ENCODE data around the gene FAM110D.

FAM110D gene

DNA sequence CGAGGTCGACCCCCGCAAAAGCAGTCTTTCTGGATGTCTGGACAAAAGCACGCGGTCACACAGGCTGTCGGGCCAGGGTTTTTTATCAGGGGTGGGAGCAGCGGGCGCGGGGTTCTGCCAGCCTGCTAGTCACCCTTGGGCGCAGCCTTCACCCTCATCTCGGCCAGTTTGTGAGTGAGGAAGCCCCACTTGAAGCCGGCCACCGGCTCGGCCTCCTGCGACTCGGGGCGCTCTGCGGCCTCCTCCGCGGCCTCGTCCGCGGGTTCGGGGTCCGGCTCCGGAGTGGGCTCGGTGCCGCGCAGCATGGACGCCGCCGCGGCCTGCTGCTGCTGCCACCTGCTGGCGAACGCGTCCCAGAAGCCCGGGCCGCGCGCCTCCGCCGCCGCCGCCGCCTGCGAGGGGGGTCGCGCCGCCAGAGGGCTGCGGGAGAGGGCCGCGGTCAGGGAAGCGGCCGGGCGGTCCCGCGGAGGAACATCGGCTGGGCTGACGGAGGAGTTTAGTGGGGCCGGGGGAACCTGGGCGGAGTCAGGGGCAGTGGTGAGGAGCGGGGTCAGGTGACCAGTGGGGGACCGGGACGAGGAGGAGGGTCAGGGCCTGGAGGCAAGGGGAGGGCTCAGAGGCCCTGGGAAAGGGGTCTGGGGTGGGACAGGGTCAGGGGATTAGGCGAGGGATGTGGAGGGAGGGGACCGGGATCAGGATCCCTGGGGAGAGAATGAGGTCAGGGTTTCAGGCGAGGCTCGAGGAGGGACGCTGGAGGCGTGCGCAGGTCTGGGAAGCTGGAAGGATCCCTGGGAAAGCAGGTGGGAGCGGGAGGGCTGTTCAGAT, 5.4 kb downstream of the FAM110D start:
- no peak for DNase-seq

DNA sequence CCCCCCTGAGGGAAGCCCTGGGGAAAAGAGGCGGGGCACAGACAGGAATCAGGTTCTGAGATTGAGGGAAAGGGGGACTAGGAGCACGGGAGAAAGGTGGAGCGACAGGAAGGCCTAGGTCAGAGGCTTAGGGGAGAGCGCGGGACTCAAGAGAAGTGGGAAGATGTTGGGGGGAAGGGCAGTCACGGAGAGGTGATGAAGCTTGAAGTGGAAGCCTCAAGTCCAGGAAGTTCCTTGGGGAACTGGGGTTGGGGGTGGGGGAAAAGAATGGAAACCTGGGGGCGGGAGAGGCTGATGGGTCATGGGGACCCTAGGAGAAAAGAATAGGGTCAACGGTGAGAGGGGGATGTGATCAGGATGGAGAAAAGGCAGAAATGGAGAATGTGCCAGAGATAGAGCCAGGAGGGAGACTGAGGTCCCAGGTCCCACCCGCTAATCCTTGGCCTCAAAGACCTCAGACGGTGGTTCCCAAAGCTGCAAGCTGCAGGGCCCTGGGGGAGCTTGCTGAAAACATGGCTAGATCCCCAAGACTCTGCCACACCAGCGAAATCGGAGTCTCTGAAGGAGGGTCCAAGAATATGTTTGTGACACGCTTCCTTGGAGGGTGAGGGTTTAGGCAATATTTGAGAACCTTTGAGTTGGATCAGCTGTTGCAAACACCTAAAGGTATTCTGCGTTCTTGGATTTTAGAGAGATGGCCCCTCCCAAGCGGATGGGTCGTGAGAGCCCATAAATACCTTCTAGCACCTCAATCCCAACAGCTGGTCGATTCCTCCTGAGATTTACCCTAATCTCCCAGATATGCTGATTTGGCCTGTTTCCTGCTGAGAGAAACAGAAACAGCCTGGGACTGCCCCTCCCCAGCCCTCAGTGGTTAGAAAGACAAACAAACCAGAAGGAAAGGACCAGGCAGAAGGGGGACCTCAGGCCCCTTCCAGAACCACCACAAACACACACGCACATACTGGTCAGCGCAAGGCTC, 6.3 kb downstream of the FAM110D start:
- no peak for DNase-seq

DNA sequence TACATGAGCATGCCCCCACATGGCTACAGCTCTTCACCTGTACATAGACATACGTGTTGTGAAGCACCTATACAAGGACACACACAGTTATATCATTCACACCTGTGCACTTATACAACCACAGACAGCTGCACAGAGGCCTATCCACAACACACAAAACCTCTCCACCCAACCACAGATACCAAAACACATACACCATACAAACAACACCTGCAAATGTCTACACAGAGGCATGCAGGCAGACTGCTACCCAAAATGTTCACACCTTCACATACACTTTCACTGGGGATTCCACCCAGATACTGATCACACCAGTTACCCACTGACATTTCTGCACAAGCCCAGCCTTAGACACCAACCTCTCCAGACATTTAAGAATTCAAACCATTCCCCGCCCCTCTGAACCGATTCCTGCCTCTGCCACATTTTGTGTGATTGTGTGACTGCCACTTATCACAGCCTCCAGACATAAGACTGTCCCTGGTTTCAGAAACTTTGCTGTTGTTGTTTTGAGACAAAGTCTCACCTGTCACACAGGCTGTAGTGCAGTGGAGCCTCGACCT, 7.9 kb downstream of the FAM110D start:
- no peak for DNase-seq

GRCh38 chr1:26168410-26169197, 9.7 kb downstream of the FAM110D start, which contains the start of gene C1orf232:
Gene C1orf232 (minus strand): TSS chr1:26168963. CDS start chr1:26168499, 464 bp downstream.
- no peak for DNase-seq

GRCh38 chr1:26169198-26169554, 10.3 kb downstream of the FAM110D start:
- no peak for DNase-seq

GRCh38 chr1:26169669-26170471, 11.0 kb downstream of the FAM110D start, which contains the start of gene ZNF593:
Gene ZNF593 (plus strand): TSS chr1:26169908. CDS start chr1:26169984, 76 bp downstream.
- DNase-seq: peak; percentile 68

DNA sequence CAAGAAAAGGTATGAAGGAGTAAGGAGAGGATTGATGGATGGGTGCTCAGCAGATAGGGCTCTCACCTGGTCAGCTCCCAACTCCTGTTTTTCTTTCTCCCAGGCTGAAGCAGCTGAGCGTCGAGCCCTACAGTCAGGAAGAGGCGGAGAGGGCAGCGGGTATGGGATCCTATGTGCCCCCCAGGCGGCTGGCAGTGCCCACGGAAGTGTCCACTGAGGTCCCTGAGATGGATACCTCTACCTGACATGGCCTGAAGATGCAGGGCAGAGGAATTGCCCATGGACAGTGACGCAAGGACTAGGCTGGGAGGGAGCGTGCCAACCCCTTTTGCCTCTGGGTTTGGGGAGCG, 11.6 kb downstream of the FAM110D start:
- no peak for DNase-seq

DNA sequence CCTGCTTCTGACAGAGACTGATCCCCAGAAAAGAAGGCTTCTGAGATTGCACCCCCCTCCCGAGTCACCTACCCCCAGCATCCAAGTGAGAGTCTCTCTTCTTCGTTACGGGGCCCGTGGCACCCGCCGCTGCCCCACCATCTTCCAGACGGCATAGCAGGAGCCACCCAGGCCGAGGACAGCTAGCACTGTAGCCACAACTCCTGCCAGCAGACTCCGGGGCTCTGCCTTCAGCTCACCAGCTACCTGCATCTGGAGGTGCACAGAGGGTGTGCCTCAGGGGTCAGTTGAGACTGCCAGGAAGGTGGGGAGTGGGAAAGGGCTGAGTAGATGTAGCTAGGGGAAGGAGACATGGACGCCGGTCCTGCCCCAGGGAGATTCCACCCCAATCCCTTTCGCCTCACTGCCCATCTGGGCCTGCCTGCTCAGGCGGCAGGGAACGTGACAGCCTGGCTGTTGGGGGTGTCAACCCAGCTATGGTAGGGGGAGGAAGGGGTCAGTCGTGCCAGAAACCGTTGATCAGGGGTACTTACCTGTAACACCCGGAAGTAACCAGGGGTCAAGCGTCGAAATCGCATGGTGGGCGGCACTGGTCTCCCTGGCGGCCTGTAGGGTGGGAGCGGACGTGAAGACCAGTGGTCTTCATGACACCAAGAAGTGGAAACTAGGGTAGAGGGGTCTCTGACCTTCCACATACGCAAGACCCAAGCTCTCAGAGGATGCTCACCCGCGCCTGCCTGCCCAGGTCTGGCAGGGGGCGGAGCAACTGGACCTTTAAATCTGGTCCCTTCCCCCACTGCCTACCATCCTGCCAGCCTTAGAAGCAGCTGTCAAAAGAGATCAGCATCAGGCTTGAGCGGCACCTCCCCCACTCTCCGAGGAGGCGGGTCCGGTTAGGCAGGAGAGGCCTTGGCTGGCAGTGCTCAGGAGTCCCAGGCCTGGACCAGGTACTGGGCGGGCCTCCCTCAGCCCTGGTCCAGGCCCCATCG, 12.5 kb downstream of the FAM110D start, which contains the start of gene ZNF593OS:
Gene ZNF593OS, minus strand, starts transcription at position 749 of the 989 bp plus-strand sequence. Its CDS starts 171 bp downstream, at position 578.
- DNase-seq: no peak

GRCh38 chr1:26175346-26175745, 16.5 kb downstream of the FAM110D start:
- no peak for DNase-seq

GRCh38 chr1:26177182-26177684, 18.4 kb downstream of the FAM110D start, which contains the start of gene CNKSR1:
Gene CNKSR1 (plus strand): TSS chr1:26177491. CDS start chr1:26177548, 57 bp downstream.
- peak; percentile 60 for DNase-seq

- no peak for DNase-seq
Observed at GRCh38 chr1:26180010-26180506, 21.2 kb downstream of the FAM110D start.

DNA sequence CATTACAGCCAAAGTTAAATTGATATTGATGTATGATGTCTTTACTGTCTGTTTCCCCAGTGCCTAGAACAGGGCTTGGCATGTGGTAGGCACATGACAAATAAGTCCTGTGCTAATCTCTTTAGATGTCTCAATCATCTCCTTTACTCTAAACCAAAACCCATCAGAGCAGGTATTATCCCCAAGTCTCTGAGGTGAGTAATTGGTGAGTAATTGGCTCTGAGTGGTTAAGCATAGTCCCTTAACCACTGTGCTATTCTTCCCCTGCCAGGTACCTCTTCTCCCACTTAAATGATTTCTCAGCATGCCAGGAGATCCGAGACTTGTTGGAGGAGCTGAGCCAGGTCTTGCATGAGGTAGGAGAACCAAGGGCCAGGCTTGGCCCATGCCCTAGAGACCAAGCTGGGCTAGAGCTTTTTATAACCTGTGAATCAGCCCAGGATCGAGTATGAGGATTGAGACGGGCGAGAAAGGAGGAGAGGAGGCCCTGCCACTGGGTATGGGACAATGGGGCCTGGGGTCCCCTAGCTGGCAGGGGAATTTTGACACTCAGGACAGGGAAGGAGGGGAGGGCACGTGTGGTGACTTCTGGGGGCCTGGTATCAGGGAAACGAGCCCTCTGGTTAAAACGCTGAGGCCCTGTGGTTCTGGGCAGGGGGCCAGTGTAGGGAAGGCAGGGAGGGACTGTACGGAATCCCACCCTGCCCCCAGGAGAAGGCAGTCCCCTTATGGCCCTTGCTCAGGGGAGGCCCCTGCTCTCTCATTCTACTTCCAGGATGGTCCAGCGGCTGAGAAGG, 22.9 kb downstream of the FAM110D start:
- DNase-seq: no peak

GRCh38 chr1:26182383-26182696, 23.5 kb downstream of the FAM110D start:
- DNase-seq: no peak

DNA sequence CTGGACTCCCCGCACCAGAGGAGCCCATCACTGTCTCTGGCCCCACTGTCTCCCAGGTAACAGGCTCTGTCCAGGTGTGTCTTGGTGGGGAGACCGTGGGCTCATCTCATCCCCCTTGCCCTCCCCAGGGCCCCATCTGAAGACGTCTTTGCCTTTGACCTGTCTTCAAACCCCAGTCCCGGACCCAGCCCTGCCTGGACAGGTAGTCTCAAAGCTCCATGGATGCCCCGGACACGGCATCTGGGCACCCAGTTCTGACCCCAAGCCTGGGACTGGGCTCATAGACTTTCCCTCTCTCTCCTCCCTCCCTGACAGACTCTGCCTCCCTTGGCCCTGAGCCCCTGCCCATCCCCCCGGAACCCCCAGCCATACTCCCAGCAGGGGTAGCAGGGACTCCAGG, 25.2 kb downstream of the FAM110D start:
- DNase-seq: no peak

GRCh38 chr1:26184883-26185282, 26.0 kb downstream of the FAM110D start:
- DNase-seq: no peak

- no peak for DNase-seq
Observed at GRCh38 chr1:26187882-26188281, 29.0 kb downstream of the FAM110D start.

GRCh38 chr1:26188477-26188876, 29.6 kb downstream of the FAM110D start:
- DNase-seq: no peak

DNA sequence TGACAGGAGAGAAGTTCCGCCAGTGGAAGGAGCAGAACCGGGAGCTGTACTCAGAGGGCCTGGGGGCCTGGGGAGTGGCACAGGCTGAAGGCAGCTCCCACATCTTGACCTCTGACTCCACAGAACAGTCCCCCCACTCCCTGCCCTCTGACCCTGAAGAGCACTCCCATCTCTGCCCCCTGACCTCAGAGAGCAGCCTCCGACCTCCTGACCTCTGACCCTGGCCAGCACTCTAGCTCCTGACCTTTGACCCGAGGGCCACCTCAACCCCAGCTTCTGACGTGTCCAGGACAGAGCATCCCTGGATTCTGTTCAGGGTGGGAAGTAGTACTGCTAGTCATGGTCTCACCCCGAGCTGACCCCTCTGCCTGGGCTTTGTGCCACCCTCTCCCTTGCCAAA, 30.5 kb downstream of the FAM110D start:
- no peak for DNase-seq

GRCh38 chr1:26189751-26190275, 30.9 kb downstream of the FAM110D start:
- no peak for DNase-seq

All from NCI-H774 (cell line).